ENCODE results near the gene CEP192.
"Not testable (repeated sequence)": the region's sequence is repeated elsewhere in the genome, so short reads cannot be mapped to it uniquely, and the experiment has no call there.

CEP192 gene, protein sequence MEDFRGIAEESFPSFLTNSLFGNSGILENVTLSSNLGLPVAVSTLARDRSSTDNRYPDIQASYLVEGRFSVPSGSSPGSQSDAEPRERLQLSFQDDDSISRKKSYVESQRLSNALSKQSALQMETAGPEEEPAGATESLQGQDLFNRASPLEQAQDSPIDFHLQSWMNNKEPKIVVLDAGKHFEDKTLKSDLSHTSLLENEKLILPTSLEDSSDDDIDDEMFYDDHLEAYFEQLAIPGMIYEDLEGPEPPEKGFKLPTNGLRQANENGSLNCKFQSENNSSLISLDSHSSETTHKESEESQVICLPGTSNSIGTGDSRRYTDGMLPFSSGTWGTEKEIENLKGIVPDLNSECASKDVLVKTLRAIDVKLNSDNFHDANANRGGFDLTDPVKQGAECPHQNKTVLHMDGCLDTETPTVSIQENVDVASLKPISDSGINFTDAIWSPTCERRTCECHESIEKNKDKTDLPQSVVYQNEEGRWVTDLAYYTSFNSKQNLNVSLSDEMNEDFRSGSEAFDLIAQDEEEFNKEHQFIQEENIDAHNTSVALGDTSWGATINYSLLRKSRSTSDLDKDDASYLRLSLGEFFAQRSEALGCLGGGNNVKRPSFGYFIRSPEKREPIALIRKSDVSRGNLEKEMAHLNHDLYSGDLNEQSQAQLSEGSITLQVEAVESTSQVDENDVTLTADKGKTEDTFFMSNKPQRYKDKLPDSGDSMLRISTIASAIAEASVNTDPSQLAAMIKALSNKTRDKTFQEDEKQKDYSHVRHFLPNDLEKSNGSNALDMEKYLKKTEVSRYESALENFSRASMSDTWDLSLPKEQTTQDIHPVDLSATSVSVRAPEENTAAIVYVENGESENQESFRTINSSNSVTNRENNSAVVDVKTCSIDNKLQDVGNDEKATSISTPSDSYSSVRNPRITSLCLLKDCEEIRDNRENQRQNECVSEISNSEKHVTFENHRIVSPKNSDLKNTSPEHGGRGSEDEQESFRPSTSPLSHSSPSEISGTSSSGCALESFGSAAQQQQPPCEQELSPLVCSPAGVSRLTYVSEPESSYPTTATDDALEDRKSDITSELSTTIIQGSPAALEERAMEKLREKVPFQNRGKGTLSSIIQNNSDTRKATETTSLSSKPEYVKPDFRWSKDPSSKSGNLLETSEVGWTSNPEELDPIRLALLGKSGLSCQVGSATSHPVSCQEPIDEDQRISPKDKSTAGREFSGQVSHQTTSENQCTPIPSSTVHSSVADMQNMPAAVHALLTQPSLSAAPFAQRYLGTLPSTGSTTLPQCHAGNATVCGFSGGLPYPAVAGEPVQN (N-terminal part only)
- total RNA-seq = 103 reads per million, percentile 83 among the genes with 10 or more reads in this experiment

DNA sequence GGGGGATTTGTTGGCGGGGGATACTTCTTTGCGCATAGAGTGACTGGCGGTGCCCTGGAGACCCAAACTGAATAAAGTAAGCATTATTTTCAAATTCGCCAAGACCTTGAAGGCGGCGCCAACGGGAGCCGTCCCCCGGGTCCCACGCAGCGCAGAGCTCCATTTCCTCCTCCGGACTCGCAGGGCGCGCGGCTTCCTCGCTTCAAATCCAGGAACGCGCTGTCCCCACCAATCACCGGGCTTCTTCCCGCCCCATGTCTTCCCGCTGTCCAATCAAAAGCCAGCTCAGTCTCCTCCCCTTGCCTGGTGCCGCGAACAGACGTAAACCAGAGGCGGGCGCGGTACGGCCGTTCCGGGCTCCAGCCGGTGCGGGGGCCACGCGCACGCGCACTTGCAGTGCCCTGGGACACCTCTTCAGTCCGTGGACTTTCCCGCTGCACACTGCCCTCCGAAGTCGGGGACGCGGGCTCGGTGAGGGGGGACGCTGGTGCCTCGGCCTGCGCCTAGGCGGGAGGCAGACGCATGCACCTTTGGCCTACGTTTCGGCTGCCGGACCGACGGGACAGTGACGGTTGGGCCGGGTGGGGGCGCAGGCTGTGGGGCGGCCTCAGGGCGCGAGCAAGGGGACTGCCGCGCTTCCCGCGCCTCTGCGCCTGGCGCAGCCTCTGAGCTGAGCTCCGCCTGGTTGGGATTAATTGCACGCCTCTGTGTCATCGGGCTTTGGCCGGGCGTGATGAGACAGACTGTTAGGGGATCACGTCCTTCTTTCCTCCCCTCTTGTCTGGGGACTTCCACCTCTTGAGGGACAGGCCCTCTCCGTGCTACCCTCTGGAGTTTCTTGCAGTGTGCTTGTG, at the start of gene CEP192:
Gene CEP192, plus strand, starts transcription at position 396 of the 854 bp plus-strand sequence. CDS start 8,063 bp downstream, outside the sequence.
- peak; percentile 96 for DNase-seq

DNA sequence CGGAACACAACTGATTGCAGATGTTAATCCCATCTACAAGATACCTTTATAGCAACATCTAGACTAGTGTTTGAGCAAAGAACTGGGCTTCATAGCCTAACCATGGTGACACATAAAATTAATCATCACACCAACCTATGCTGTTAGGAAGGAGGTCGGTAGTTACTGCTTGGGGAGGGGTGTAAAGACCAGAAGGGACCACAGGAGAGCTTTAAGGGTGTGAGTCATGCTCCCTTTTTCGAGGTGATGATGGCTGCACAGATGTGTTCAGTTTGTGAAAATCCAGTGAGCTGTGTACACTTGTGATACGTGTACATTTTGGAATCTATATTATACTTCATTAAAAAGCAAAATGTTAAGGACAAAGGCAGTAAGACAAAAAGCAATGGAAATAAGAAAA, 47.9 kb upstream of the CEP192 start:
- no peak for DNase-seq

DNA sequence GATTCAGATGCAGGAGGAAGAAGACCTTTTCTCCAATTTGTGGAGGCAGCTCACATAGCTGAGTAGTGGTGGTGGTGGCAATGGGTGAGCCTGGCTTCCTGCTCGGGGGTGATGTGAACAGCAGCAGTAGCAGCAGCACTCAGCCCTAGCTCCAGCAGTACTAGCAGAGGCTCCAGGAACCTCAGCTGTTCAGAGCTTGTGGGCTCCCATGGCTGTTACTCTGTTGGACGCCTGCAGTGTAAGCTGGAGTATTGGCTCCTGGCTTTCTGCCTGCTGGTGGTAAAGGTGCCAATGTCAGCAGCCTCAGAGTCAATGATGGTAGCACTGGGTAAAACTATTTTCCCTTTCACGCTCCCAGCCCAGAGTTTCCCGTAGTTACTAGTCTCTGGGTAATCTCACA, 46.5 kb upstream of the CEP192 start:
- no peak for DNase-seq

DNA sequence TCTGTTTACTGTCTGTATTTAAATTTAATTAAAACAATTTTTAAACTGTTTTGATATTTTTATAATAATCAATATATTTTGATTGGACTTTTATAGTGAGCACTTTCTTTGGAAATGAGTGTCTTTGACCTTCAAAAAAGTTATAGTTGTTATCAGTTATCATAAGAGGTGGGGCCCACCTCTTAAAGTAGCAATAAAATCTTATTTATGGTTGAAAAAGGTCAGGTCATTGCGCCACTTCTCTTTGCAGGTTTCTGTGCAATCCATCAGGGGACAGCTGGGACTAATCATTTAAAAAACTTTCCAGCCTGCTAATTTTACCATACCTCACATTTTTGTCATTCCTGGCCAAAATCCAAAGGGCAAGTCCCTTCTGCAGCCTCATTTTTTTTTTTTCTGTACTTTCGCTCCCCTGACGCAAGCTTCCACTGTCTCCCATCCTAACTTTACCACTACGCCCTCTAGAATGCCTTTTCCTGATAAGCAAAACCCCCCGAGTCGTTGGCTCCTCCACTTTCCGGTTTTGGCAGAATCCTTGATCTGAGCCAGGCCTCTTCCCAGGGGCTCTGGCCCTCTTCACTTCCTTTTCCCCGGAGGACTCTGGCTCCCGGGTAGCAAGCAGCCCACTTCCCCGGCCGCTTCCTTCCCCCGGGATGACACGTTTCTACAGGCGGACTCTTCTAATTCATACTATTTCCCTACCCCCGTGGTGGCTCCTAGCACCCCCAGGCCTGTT, 44.4 kb upstream of the CEP192 start:
- DNase-seq = peak; percentile 12

DNA sequence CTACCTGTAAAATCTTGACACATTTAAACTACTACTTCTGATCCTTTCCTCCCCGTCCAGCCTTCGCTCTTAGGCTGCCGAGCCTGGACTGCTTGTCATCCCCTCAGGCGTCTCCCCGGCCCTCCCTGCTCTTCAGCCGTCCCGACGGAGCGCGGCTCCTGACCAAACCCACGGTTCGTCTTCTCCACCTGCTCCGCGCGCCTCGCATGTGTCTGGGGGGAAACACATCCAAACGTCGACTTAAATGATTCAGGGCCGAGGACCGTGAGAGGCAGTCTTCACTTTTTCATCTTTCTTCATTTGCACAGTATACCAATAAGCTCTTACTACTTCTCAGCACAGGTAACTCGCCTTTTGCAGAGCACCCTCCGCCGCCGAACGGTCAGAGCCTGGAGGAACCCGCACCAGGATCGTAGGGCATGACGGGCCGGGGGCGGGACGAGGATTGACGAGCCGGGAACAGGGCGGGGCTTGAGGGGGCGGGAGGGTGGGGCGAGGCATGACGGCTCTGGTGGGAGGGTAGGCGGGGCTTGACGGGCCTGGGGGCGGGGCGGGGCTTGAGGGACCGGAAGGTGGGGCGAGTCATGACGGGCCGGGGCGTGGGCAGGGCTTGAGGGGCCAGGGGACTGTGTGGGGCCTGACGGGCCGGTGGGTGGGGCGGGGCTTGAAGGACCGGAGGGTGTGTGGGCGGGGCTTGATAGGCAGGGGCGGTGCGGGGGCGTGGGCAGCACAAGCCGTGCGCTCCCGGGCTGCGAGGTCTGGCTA, 43.7 kb upstream of the CEP192 start, which contains the start of gene SEH1L:
Gene SEH1L, plus strand, starts transcription at position 727 of the 765 bp plus-strand sequence. CDS start 111 bp downstream, outside the sequence.
- DNase-seq = peak; percentile 98

DNA sequence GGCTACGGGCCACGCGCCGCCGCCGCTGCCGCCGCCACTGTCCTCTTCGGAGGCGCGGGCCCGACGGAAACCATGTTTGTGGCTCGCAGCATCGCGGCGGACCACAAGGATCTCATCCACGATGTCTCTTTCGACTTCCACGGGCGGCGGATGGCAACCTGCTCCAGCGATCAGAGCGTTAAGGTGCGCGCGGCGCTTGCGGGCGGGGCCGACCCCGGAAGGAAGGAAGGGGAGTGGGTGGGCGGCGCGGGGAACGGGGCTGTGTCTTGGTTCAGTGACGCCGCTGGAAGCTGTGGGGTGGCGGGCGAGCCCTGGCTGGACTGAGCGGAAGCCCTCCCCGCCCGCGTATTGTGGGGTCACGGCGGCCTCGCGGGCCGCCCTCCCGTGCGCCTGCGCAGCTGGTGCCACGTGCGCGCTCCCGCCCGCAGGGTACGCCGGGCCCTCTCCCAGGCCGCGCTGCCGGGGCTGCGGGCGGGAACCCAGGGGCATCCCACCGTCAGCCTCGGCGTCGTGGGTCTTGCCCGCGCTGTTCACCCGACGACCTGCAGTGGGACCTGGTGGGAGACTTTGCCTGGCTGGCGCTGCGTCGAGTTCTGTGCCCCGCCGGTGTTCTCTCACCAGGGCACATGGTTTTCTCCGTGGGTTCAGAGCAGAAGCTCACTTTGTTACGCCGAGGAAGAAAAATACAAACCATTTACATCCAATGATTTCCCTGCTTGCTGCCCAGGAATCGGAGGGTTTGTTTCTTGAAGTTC, 42.9 kb upstream of the CEP192 start:
- peak; percentile 97 for DNase-seq

DNA sequence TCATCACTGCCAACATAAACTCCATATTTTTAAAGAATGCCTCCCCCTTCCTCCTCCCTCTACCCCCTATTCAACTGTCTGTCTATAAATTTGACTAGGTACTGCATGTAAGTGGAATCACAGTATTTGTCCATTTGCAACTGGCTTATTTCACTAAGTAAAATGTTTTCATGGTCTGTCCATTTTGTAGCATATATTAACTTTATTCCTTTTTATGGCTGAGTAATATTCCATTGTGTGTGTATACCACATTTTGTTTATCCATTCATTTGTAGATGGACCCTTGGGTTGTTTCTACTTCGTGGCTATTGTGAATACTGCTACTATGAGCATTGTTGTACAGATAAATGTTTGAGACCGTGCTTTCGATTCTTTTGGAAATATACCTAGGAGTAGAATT, 32.7 kb upstream of the CEP192 start:
- no peak for DNase-seq

DNA sequence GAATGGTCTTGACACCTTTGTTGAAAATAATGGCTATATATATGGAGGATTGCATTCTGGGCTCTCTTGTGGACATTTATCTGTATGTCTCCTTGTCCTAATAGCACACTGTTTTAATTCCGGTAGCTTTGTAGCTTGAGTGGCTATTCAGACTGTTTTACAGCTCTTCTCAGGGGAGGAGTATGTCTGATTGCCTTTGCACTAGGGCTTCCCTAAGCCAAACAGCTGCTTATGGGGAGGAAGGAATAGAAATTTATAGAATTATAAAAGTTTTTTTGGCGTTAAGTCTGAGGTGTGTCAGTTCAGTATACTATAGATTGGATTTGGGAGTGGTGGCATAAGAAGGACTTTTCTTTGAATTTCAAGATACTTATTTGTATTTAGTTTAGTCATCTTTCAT, 30.8 kb upstream of the CEP192 start:
- DNase-seq = no peak

DNA sequence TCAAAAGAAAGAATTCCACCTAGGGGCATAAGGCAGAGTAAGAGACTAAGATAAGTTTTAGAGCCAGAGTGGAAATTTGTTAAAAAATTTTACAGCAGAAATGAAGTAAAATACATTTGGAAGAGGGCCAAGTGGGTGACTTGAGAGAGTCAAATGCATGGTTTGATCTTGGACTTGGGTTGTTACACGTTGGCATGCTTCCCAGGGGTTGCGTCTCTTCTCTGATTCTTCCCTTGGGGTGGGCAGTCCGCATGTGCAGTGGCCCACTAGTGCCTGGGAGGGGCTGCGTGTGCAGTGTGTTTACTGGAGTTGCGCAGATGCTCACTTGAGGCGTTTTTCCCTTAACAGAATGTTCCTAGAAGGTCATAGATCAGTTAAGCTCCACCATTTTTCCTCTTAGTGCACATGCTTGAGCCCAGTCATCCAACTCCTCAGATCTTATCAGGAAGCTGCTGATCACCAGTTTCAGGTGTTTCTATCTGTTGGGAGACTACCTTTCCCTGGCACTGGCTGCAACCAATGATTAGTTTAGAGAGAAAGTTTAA, 30.2 kb upstream of the CEP192 start:
- DNase-seq = no peak

DNA sequence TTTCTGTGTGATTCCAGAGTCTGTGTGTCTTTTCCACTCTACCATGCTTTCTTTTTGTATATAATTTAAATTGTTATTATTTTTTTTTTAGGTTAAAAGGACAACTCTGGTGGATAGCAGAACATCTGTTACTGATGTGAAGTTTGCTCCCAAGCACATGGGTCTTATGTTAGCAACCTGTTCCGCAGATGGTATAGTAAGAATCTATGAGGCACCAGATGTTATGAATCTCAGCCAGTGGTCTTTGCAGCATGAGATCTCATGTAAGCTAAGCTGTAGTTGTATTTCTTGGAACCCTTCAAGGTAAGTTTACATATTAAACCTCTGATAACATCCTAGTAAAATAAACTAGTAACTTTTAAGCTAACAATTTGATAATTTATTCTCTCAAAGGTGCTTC, 28.1 kb upstream of the CEP192 start:
- DNase-seq = no peak

DNA sequence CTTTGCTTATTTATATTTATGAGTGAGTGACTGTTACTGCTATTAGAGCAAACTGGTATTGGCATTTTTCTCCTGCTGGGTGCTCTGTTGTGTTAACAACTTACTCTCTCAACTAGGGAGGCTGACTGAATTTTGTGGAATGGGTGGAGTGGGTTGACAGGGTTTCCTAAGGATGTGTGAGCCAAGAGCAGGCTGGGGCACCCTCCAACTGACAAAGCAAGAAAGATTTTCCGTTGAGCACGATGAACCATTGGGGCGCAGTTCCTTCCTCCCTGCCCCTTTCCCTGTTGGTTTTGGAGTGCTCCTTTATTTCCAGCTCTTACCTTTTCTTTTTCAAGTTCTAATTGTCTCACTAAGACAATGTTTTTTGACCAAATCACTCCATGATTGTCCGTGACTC, 23.0 kb upstream of the CEP192 start:
- no peak for DNase-seq

DNA sequence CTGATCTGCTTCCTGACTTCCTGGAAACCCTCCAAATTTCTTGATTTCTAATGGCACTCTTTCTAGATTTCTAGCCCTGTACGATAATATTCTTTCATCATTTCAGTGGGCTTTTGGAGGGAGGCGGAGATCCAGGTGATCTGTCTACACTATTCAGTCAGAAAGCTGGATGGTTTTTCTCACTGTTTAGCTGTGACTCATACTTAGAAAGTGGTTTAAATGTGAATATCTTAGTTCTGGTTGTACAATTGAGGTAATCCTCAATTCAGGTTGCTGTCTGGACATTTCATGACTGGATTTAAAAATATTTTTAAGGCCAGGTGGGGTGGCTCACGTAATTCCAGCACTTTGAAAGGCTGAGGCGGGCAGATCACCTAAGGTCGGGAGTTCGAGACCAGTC, 22.5 kb upstream of the CEP192 start:
- DNase-seq = no peak

DNA sequence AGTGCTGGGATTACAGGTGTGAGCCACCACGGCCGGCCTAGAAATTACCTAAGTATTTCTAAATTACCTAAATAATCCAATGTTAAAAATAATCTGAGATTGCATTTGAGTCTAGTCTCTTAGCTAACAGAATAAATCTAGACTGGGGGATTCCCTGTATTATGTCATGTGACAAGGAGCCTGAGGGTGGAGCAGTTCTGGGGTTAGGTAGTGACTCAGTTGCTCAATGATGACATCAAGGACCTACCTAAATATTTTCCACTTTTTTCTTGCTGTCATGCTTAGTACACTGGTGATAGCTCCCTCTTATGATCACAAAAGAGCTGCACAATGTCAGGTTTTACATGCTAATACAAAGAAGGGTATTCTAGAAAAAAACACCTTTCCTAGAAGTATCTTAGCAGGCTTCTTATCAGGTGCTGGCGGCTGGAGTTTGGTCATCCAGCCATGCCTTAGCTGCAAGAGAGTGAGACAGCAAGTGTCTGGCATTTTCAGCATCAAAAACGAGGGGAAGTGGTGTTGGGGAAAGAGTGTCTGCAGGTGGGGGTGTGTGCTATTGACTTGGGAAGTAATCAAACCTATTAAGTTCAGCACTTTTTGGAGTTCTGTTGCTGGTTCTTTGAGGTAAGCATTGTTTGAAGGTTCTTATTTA, 17.5 kb upstream of the CEP192 start:
- DNase-seq = no peak

DNA sequence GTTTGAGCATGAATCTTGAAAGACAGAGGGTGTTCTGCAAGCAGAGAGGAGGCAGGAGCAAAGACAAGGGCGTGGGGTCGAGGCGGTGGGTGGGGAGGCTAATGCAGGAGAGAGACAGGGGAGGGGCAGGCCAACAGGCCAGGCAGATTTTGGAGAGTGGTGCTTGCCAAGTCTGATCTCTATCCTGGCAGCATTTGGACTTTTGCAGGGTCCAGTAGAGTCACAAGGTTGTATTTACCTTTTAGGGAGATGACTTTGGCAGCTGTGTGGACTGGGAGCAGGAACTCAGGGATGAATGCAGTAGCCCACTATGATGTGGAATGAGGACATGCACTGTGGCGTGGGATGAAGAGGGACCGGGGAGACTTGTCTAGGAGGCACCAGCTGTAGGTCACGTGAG, 15.7 kb upstream of the CEP192 start:
- no peak for DNase-seq

DNA sequence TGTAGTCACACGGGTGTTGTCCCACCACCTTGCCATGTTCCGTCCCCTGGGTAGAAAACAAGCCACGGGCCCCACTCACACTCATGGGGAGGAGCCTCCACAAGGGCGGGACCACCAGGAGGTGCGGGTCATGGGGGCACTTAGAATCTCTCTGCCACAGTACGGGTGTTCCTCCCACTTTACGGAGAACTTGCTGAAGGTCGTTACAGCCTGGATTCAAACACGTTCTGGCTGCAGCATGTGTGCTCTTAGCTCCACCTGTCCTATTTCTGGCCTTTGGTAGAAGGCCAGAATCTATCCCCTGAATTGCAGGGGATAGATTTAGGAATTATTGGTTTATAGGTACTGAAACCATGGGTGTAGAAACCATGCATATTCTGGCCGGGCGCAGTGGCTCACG, 14.9 kb upstream of the CEP192 start:
- DNase-seq = no peak

DNA sequence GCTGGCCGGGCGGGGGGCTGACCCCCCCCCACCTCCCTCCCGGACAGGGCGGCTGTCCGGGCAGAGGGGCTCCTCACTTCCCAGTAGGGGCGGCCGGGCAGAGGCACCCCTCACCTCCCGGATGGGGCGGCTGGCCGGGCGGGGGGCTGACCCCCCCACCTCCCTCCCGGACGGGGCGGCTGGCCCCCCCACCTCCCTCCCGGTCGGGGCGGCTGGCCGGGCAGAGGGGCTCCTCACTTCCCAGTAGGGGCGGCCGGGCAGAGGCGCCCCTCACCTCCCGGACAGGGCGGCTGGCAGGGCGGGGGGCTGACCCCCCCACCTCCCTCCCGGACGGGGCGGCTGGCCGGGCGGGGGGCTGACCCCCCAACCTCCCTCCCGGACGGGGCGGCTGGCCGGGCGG, 11.1 kb upstream of the CEP192 start:
- not testable (repeated sequence) for DNase-seq

DNA sequence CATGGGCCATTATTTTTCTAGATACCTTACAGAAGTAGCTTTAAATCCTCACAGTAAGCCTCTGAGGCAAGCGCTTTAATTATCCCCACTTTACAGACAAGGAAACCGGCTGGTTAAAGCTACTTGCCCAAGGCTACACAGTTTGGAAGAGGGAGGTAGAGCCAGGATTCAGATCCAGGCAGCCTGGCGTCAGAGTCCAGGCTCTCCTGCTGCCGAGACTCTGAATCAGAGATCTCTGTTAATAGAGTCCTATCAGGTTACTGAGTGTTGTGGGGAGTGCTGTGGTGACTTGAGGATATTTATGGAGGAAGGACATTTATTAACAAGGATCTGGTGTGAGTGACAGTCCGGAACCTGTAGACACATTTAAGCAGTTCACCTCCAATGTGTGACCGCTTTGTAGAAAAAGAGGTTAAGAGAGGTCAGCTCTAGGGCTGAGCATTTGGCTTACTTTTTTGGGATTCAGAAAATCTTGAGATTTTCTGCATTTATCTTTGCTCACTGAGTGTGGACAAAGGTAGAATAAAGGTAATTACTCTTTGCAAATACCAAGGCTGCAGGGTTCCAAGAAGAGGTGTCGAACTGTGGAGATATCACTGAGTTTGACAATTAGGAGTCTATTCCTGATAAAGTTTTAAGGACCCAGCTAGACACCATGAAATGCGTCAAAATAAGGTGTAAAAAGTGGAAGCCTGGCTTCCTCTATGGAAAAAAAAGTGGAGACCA, 1.6 kb upstream of the CEP192 start:
- DNase-seq = no peak

DNA sequence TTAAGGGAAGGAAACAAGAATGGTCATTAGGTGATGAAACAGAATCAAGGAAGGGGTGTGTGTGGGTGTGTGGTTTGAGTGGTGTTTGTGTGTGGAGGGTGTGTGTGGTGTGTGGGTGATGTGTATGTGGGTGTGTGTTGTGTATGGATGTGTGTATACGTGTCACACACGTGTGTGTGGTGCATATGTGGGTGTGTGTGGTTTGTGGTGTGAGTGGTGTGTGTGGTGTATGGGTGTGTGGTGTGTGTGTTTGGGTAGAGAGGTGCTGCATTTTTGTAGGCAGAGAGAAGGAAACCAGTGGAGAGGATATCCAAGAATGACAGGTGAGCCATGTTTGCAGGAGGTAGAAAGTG, 1.1 kb upstream of the CEP192 start:
- DNase-seq = no peak
